ENCODE data around the gene NSMCE4A.
"Not testable (repeated sequence)": the region's sequence is repeated elsewhere in the genome, so short reads cannot be mapped to it uniquely, and the experiment has no call there.

NSMCE4A gene

GRCh38 chr10:121988361-121989324, 13.6 kb upstream of the NSMCE4A start, which contains the start of gene TACC2:
TACC2 (plus strand) TSS chr10:121989163; CDS start chr10:122021982, 32,819 bp downstream.
- no peak for DNase-seq

DNA sequence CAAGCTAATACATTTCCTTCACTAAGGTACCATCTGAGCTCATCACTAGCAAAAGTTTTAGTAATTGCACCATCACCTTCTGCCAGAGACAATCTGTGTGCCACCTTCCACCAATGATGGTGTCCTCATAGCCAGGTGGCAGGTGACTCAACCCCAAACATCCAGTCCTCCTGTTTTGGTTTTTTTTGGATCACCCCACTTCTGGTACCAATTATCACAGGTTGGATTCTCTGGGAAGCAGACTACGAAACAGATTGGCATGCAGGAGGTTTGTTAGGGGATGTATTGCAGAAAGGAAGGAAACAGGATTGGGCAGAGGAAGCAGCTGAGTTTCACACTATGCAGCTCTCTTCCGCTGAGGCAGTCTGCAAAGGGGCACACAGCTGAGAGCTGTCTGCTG, 9.4 kb upstream of the NSMCE4A start:
- DNase-seq = no peak

DNA sequence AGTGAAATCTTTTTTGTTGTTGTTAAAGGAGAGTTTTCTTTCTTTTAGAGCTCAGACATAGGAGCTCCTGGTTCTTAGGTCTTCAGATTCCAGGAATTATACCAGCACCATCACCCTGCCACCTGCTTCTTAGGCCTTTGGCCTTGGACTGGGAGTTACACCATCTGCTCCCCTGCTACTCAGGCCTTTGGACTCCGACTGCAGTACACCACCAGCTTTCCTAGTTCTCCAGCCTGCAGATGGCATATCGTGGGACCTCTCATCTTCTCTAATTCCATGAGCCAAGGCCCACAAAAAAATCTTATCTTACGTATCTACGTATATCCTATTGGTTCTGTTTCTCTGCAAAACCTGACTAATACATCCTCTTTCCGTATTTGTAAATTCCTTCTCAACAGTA, 8.8 kb upstream of the NSMCE4A start:
- DNase-seq = no peak

DNA sequence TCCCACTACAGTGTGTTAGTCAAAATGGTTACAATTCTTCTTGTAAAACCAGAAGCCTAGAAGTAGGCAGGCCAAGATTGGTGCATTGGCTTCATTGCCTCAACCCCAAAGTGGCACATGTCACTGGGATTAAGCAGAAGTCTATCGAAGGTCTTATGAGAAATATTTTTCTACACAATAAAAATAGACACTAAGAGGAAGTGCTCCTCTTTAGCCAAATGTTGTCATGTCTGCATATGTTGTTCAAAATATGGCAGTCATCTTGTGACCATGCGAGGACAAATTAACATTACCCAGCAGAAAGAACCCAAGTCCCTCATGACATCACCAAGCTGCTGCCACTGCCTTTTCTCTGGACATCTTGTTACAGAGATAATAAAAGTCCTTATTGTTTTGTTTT, 6.3 kb upstream of the NSMCE4A start:
- DNase-seq = no peak

- DNase-seq = no peak
Observed at GRCh38 chr10:121978511-121978910, 3.5 kb upstream of the NSMCE4A start.

DNA sequence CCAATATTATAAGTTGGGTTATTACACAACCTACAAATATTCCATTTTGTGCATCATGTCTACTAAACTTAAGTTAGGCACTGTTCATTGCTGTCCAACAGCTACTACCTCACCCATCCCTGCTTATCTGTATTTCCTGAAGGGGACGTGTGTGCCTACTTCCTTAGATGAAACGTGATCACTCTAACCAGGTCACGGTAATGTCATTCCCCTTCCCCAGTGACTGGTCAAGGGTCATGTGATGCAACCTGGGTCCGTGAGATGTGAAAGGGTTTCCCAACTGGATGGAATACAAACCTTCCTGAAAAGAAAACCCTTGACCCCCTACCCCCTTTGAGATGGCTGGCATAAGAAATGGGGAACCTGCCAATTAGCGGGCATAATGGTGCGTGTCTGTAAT, 1.6 kb upstream of the NSMCE4A start:
- DNase-seq = no peak

- DNase-seq = no peak
Observed at GRCh38 chr10:121975295-121976086, 474 bp upstream of the NSMCE4A start.

GRCh38 chr10:121974019-121974534, 940 bp downstream of the NSMCE4A start:
- no peak for DNase-seq

GRCh38 chr10:121969086-121969485, 5.9 kb downstream of the NSMCE4A start:
- not testable (repeated sequence) for DNase-seq

DNA sequence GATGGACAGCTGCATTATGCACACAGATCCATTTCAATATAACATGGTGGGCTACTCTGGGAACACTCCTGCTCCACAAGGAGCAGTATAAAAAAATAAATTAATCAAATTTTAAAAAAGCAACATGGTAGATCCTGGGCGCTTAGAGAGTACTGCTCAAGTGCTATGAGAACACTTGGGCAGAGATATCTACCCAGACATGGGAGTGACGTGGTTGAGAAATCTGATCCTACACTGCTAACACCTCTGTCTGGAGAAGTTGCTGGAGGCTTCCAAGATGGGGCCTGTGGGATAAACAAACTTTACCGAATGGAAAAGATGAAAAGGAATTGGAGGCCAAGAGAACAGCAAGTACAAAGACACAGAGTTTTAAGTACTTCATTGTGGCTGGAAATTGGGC, 9.0 kb downstream of the NSMCE4A start:
- no peak for DNase-seq

DNA sequence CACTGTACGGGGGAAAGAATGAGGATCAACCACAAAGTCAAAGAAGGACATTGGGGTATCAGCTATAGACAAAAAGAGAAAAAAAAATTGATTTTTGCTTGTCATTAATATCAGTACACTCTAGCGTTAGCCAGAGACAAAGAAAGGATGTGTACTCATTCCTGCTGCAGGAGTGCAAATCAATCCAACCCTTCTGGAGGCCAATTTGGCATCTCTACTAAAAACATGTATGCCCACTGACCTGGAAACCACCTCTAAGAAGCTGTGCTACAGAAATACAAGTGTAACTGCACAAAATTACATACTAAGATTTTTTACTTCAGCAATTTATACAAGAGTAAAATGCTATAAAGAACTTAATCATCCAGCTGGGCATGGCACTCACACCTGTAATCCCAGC, 13.6 kb downstream of the NSMCE4A start:
- no peak for DNase-seq

DNA sequence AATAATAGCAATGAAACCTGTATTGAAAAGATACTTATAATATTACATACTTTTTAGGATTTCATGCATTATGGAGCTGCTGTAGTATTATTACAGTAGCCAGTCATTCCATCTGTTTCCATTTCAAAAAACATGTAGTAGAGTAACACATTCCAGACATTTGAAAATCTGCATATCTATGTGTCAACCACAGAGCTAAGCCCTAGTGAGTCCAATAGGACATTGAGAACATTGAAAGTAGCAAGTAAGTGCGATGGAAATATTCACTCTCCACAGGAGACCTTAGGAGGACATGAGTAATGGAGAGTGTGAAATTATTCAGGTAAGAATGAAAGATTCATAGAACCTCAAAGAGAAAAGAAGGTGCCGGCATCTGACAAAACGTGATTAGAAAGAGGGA, 15.3 kb downstream of the NSMCE4A start:
- no peak for DNase-seq

GRCh38 chr10:121956111-121957061, 18.6 kb downstream of the NSMCE4A start:
- DNase-seq = no peak

- DNase-seq = no peak
Observed at GRCh38 chr10:121952226-121952625, 22.8 kb downstream of the NSMCE4A start.

DNA sequence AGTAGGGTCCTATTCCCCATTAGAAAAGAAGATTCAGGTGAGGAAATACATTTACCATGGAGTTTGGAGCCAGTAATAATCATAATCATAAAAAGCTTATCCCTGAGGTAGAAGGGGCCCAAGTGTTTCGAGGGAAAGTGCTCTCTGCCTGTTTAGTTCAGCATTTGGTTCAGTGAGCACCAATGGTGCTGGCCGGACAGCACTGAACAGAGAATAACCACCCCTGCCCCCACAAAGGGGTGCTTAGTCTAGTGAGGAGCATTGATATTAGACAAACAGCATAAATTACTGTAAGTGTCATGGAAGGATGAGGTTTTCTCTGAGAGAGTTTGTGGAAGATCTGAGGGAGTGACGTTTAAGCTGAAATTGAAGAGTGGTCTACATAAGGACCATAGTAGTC, 25.6 kb downstream of the NSMCE4A start:
- no peak for DNase-seq

DNA sequence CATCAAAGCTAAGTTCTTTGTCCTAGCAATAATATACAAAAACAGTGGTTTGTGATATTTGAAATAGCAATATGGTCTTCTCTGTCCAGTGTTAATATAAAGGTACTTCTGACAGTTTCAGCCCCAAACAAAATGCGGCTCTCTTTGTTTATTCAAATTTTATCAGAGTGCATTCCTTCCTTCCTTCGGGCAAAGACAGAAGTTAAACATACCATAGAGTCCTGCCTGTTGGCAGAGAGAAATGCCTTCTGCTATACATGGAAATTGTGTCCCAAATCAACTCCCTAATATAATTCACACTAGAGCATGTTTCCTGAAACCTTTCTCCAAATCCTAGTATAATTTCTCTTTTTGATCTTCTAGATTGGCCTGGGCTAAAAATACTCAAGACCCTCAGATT, 26.0 kb downstream of the NSMCE4A start:
- DNase-seq = no peak

GRCh38 chr10:121947343-121948330, 27.4 kb downstream of the NSMCE4A start:
- no peak for DNase-seq

GRCh38 chr10:121942749-121943416, 32.1 kb downstream of the NSMCE4A start:
- DNase-seq = no peak

DNA sequence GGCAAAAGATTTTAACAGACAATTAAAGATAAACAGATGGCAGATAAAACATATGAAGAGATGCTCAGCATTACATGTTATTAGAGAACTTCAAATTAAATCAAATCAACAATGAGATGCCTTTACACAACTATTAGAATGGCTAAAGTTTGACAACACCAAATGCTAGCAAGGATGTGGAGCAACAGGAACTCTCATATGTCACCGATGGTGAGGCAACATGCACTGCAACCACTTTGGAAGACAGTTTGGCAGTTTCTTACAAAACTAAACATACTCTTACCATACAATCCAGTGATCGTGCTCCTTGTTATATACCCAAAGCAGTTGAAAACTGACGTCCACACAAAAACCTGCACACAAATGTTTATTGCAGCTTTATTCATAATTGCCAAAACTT, 33.5 kb downstream of the NSMCE4A start:
- no peak for DNase-seq

DNA sequence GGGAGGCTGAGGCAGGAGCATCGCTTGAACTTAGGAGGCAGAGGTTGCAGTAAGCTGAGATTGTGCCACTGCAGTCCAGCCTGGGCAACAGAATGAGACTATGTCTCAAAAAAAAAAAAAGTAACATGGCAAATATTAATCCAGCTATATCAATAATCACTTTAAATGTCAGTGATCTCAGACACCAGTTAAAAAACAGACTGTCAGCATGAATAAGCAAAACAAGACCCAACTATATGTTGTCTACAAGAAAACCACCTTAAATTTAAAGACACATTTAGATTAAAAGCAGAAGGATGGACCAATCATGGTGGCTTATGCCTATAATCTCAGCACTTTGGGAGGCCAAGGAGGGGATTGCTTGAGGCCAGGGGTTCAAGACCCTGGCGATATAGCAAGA, 38.7 kb downstream of the NSMCE4A start:
- no peak for DNase-seq

GRCh38 chr10:121935702-121936101, 39.3 kb downstream of the NSMCE4A start:
- no peak for DNase-seq
